Retinal pigment epithelial cell (primary cell): ENCODE results near the gene CACNB2.
A peak's percentile ranks its signal among the peaks of the same experiment; 100 is the strongest.
"Not testable (repeated sequence)": the region's sequence is repeated elsewhere in the genome, so short reads cannot be mapped to it uniquely, and the experiment has no call there.

Experiments used
- DNase-seq: peaks from one replicate; pipeline ENCODE4 v3.0.0-alpha.2; 2010; ENCODE audit warnings: low read depth
- H3K4me3 ChIP-seq: 2 replicates; pipeline ENCODE4 v1.5.1; 2011; ENCODE audit warnings: mild to moderate bottlenecking, low read length, control low read depth, moderate library complexity
- TF ChIP-seq, protein P1 (sequence below): conservative IDR thresholded peaks from 2 replicates; pipeline ENCODE4 v1.5.1; 2011; ENCODE audit warnings: low read depth, low read length, control low read depth, inconsistent platforms

The CACNB2 gene

DNA sequence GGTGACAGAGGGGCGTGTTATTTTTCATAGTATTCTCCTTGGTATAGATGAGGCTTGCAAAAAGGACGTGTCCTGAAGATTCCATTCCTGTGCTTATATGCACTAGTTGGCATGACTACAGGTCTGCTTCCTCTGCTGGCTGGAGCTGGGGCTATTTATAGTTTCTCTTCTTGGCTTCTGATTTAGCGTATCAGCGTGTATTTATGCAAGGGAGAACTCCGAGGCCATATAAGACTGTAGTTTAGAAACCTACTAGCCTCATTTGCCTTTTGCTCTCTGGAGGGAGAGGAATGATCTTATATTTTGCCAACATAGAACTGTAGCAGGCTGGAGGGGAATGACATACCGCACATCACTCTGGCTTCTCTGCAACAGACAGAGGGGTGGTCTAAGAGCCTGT, 39.7 kb downstream of the CACNB2 start:
- no peak overlapping the region for H3K4me3 ChIP-seq
- peak; percentile 52 for DNase-seq
- TF ChIP-seq, protein P1, sequence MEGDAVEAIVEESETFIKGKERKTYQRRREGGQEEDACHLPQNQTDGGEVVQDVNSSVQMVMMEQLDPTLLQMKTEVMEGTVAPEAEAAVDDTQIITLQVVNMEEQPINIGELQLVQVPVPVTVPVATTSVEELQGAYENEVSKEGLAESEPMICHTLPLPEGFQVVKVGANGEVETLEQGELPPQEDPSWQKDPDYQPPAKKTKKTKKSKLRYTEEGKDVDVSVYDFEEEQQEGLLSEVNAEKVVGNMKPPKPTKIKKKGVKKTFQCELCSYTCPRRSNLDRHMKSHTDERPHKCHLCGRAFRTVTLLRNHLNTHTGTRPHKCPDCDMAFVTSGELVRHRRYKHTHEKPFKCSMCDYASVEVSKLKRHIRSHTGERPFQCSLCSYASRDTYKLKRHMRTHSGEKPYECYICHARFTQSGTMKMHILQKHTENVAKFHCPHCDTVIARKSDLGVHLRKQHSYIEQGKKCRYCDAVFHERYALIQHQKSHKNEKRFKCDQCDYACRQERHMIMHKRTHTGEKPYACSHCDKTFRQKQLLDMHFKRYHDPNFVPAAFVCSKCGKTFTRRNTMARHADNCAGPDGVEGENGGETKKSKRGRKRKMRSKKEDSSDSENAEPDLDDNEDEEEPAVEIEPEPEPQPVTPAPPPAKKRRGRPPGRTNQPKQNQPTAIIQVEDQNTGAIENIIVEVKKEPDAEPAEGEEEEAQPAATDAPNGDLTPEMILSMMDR, result no peak

DNA sequence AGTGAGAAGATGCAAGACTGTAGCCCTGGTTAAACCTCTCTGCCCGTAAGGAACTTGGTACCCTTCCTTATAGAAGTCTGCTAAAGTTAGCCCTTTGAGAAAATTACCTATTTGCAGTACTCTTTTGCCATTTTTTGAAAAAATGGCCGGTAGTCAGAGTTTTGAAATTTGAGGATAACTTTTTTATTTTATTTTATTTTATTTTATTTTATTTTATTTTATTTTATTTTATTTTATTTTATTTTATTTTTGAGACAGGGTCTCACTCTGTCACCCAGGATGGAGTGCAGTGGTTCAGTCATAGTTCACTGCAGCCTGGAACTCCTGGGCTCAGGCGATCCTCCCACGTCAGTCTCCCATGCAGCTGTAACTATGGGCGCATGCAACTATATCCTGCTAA, 41.2 kb downstream of the CACNB2 start:
- not testable (repeated sequence) for H3K4me3 ChIP-seq, DNase-seq

DNA sequence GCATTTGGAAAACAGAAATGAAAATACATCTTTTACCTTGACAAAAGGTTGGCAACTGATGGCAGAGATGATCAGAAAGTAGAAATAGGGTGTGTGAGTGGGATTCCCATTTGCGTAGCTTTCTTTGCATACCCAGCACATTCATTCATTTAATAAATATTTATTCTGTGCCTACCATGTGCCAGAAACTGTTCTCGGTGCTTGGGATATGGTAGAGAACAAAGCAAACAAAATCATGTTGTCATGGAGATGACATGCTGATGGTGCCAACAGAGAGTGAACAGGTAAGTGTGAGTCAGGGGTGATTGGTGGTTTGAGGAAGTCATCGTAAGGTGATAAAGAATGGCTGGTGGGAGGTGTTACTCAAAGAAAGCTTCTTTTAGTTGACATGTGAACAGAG, 45.4 kb downstream of the CACNB2 start:
- TF ChIP-seq, protein P1, result no peak
- DNase-seq, result no peak
- H3K4me3 ChIP-seq, result no peak overlapping the region

DNA sequence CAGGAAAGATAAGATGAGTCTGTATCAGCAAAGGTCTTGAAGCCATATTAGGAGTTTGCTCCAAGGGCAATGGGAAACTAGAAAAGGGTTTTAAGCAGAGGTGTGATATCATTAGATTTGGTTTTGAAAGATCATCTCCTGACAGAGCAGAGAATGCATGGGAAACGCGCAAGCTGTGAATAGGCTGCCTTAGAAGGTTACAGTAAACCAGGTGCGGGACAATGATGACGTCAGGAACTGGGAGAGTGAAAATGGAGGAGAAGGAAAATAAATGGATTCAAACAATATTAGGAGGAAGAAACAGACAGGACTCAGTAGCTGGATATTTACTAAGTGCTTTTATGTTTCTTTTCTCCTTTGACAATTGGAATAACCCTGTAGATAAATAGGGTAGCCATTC, 50.6 kb downstream of the CACNB2 start:
- no peak for DNase-seq
- H3K4me3 ChIP-seq, result no peak overlapping the region
- TF ChIP-seq, protein P1, result no peak

DNA sequence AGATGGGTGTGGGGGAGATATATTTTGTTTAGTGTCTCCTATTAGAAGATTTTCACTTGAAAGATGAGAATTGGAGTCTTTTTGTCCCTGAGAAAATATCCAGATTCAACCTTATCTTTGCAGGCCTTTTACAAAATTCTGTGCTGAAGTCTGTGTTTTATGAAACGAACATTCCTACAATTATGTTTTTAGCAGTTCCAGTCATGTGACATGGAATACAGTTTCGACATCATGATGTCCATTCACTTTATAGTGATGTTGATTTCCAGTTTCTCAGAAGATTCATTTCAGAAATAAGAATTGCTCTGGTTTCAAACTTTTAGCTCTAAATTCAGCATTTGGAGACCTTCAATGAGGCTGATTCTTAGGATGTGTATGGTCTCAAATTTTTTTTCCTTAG, 54.4 kb downstream of the CACNB2 start:
- H3K4me3 ChIP-seq, result no peak overlapping the region
- no peak for DNase-seq
- TF ChIP-seq, protein P1, result no peak

DNA sequence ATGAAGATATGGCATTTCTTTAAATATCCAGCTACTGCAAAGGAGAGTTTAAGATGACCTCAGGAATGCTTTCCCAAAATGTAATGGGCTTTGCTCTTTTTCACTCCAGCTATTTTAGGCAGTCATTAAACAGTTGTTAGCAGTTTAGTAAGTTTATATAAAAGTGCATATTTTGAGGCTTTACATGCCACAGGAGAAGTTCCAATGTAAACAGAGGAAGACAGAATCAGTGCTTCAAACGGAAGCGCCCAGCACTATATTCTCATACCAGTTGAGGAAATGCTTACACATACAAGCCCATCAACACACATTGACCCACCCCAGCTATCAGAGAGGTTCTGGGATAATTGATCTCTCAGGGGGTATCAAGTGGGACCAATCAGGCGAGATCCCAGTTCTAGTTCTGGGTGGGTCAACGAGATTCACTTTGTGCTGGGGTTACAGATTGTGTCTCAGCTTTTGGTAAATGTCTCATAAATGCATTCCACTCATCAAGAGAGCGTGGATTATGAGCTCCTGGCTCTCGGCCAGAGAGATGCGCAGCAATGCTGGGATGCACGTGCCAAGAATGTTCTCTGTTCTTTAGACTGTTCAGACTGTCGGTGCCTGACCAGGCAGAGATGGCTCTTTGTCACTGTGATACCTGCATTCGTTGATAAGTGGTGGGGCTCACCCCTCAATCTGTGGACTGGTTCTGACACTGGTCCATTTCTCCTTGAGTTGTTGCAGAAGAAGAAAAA, 55.0 kb downstream of the CACNB2 start:
- TF ChIP-seq, protein P1, result no peak
- H3K4me3 ChIP-seq, result no peak overlapping the region
- DNase-seq, result no peak

DNA sequence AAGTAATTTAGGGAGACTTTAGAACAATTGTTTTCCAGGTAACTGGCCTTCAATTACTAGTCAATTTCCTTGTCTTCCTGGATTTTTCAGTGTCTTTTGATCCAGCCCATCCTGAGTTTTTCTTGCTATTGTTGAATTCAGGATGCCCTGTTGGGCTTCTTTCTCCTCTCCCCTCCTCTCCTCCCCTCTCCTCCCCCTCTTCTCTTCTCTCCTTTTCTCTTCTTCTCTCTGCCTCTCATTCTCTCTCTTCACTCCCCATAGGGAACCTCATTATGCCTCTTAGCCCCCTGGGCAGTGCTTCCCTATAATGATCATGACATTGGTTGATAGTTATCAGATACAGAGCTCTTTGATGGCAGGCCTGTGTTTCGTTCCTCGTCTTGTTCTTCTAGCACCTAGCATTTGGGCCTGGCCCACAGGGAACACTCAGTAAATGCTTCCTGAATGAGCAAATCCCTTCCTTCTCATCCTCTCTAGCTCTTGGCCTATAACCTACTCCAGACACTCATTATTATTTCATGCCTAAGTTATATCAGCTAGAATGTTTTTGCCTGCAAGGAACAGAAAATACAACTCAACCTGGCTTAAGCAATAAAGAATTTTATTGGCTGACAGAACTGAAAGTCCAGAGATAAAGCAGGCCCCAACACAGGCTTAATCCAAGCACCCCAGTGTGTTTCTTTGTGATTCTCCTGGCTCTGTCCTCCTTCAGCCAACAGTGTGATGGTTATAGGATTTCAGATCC, 56.8 kb downstream of the CACNB2 start:
- no peak overlapping the region for H3K4me3 ChIP-seq
- TF ChIP-seq, protein P1, result no peak

More for the DNA sequence above, 56.8 kb downstream of the CACNB2 start:
- DNase-seq, result no peak
